PC-9 (cell line): ENCODE results near the gene METTL6.

Experiments used
- CTCF ChIP-seq: fragments of 200-600 bp; sonication (generic); conservative IDR thresholded peaks from 2 replicates; pipeline ENCODE4 v1.6.1; 2017; ENCODE audit warnings: mixed run types, antibody characterized with exemption, mild to moderate bottlenecking, moderate library complexity
- EZH2 ChIP-seq: fragments of 200-600 bp; sonication (generic); IDR thresholded peaks from 2 replicates; pipeline ENCODE4 v1.8.0; 2017; ENCODE audit warnings: antibody characterized with exemption, low read depth

GRCh38 chr3:15360788-15361493, 66.4 kb downstream of the METTL6 start:
- no peak for TF ChIP-seq CTCF
- no peak for TF ChIP-seq EZH2
